SHP77 (cell line): ENCODE measurements around the gene GAGE12H.
"Not testable (repeated sequence)": the region's sequence is repeated elsewhere in the genome, so short reads cannot be mapped to it uniquely, and the experiment has no call there.

ENCODE experiments used
- DNase-seq, 2 experiments: peaks; one replicate each; lab custom pipeline; 2025; lab: John Stamatoyannopoulos, UW

Gene GAGE12H, protein sequence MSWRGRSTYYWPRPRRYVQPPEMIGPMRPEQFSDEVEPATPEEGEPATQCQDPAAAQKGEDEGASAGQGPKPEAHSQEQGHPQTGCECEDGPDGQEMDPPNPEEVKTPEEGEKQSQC

GRCh38 chrX:49579649-49580048, at the start of gene GAGE12H:
TSS of gene GAGE12H (plus strand) at chrX:49579949. CDS start at chrX:49581104, 1,155 bp downstream.
- DNase-seq, result not testable (repeated sequence)

DNA sequence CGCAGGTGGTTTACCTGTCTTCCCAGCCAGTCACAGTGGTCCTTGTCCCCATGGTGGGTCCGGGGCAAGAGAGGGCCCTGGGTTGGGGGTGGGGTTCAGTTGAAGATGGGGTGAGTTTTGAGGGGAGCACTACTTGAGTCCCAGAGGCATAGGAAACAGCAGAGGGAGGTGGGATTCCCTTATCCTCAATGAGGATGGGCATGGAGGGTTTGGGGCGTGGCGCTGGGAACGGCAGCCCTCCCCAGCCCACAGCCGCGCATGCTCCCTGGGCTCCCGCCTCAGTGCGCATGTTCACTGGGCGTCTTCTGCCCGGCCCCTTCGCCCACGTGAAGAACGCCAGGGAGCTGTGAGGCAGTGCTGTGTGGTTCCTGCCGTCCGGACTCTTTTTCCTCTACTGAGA, 47.9 kb upstream of the GAGE12H start, which contains the start of gene GAGE12C:
GAGE12C (plus strand) TSS at position 301 of the 400 bp plus-strand sequence. CDS start 1,155 bp downstream, outside the sequence.
- DNase-seq, result not testable (repeated sequence)

GRCh38 chrX:49541433-49541832, 38.3 kb upstream of the GAGE12H start, which contains the start of gene GAGE12D:
TSS of gene GAGE12D (plus strand) at chrX:49541733. CDS start at chrX:49542888, 1,155 bp downstream.
- not testable (repeated sequence) for DNase-seq

- DNase-seq, result not testable (repeated sequence)
Measured at GRCh38 chrX:49550989-49551388, 28.8 kb upstream of the GAGE12H start, which contains the start of gene GAGE12E. TSS of gene GAGE12E (plus strand) at chrX:49551289. CDS start at chrX:49552444, 1,155 bp downstream.

GRCh38 chrX:49560542-49560941, 19.2 kb upstream of the GAGE12H start, which contains the start of gene GAGE12F:
TSS of gene GAGE12F (plus strand) at chrX:49560842. CDS start at chrX:49561997, 1,155 bp downstream.
- DNase-seq, result not testable (repeated sequence)

- not testable (repeated sequence) for DNase-seq
Measured at GRCh38 chrX:49568728-49569127, 11.0 kb upstream of the GAGE12H start.

DNA sequence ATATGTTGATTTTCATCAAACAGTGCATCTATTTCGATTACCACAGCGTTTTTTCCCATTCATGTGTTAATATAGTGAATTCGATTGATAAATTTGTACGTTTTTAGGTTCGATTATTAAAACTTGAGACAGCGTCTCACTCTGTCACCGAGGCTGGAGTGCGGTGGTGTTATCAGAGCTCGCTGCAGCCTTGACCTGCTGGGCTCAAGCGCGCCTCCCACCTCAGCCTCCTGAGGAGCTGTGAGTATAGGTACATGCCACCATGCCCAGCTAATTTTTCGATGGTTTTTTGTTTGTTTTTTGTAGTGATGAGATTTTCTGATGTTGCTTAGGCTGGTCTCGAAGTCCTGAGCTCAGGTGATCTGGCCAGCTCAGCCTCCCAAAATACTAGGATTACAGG, 10.6 kb upstream of the GAGE12H start:
- not testable (repeated sequence) for DNase-seq

DNA sequence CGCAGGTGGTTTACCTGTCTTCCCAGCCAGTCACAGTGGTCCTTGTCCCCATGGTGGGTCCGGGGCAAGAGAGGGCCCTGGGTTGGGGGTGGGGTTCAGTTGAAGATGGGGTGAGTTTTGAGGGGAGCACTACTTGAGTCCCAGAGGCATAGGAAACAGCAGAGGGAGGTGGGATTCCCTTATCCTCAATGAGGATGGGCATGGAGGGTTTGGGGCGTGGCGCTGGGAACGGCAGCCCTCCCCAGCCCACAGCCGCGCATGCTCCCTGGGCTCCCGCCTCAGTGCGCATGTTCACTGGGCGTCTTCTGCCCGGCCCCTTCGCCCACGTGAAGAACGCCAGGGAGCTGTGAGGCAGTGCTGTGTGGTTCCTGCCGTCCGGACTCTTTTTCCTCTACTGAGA, 9.6 kb upstream of the GAGE12H start, which contains the start of gene GAGE12G:
GAGE12G (plus strand) TSS at position 301 of the 400 bp plus-strand sequence. CDS start 1,155 bp downstream, outside the sequence.
- DNase-seq, result not testable (repeated sequence)

GRCh38 chrX:49589196-49589595, 9.4 kb downstream of the GAGE12H start, which contains the start of gene GAGE2A:
TSS of gene GAGE2A (plus strand) at chrX:49589496. CDS start at chrX:49590651, 1,155 bp downstream.
- not testable (repeated sequence) for DNase-seq

- not testable (repeated sequence) for DNase-seq
Measured at GRCh38 chrX:49589769-49590478, 10.2 kb downstream of the GAGE12H start.

GRCh38 chrX:49590488-49590887, 10.7 kb downstream of the GAGE12H start:
- DNase-seq, result not testable (repeated sequence)

DNA sequence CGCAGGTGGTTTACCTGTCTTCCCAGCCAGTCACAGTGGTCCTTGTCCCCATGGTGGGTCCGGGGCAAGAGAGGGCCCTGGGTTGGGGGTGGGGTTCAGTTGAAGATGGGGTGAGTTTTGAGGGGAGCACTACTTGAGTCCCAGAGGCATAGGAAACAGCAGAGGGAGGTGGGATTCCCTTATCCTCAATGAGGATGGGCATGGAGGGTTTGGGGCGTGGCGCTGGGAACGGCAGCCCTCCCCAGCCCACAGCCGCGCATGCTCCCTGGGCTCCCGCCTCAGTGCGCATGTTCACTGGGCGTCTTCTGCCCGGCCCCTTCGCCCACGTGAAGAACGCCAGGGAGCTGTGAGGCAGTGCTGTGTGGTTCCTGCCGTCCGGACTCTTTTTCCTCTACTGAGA, 19.0 kb downstream of the GAGE12H start, which contains the start of gene GAGE1:
GAGE1 (plus strand) TSS at position 301 of the 400 bp plus-strand sequence. CDS start 1,155 bp downstream, outside the sequence.
- not testable (repeated sequence) for DNase-seq

GRCh38 chrX:49610718-49611310, 31.1 kb downstream of the GAGE12H start:
- no peak for DNase-seq

DNA sequence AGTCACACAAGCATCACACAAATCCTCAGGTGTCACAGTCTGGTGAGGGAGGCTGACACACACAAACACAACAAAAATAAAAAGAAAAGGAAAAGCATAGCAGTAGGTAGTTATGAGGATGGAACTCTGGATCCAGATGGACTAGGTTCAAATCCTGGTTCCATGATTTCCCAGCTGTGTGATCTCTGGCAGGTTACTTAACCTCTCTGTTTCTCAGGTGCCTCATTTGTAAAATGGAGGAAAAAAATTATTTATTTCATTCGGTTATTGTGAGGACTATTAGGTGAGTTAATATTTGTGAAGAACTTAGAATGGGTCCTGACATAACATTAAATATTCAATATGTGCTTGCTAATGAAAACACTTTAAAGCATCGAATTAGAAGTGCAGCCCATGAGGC, 38.8 kb downstream of the GAGE12H start:
- DNase-seq, result no peak

- DNase-seq, result no peak
Measured at GRCh38 chrX:49627086-49627777, 47.5 kb downstream of the GAGE12H start.
